HG02840 (cell line): Measurements from ENCODE around the gene GFY.

ENCODE experiments used
- ATAC-seq: cut with Tn5 transposase; IDR thresholded peaks from one replicate; pipeline ENCODE4 v1.9.1; 2021; ENCODE audit warnings: mild to moderate bottlenecking, moderate library complexity, moderate number of reproducible peaks; ENCODE audit not compliant: unreplicated experiment, low FRiP score

GFY gene

DNA sequence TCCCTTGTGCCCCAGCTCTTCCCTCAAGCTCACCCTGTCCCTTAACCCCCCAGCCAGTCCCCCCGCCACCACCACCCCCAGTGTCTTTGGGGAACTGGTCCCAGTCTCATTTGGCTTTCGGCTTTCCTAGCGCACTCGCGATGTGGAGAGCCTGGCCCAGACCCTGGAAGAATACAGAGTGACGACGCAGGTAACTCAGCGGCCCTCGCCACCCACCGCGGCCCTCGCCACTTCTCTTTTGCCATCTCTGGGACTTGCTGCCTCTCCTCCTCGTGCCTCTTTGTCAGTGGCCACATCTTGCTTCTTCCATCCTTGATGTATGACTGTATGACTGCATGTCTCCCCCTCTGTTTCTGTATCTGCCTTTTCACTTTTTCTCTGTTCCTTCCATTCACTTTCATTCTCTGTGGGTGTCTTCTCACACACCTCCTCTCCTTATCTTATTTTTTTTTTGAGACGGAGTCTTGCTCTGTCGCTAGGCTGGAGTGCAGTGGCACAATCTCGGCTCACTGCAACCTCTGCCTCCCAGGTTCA, 17.6 kb upstream of the GFY start:
- ATAC-seq = no peak

DNA sequence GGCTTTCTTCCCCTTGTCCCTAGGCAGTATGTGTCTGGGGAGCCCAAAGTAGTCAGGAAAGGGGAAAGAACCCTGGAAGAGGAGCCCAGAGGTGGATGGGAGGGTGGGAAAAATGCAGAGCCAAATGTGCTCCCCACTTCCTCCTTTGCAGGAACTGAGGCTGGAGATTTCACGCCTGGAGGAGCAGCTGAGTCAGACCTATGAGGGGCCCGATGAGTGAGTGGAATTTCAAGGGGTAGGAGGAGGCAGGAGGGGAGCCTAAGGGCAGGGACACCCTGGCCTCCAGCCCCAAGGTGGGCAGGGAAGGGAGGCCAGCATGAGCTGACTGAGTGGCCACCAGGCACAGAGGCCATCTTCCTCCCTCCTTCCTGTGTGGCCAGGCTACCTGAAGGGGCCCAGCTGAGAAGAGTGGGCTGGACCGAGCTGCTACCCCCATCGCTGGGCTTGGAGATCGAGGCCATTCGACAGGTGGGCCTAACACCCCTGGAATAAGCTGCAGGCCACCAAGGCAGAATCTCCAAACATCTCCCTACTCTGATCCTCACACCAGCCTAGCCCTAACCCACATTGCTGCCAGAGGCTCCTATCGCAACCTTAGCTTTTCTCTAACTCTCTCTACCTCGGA, 16.3 kb upstream of the GFY start:
- no peak for ATAC-seq

DNA sequence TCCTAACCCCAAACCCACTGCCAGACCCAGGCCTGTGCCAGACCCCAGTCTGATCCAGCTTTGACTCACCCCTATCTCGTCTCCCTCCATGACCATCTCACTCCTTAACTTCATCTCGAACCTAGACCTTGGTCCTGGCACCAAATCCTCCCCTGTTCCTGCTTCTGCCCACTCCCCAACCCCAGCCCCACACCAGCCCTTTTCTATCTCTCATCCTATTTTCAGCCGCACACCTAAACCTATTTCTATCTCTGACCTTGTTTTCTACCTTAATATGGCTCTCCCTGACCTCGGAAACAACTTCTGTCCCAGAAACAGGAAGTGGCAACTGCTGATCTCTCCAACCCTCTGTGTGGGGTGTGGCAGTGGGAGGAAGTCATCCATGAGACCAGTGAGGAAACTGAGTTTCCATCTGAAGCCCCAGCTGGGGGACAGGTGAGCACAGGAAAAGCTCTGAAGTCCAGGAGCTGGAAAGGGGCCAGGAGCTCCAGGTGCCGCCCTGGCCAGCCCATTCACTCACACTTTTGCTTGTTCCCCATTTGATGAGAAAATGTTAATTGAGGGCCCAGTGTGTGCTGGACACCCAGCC, 15.7 kb upstream of the GFY start:
- ATAC-seq = no peak

DNA sequence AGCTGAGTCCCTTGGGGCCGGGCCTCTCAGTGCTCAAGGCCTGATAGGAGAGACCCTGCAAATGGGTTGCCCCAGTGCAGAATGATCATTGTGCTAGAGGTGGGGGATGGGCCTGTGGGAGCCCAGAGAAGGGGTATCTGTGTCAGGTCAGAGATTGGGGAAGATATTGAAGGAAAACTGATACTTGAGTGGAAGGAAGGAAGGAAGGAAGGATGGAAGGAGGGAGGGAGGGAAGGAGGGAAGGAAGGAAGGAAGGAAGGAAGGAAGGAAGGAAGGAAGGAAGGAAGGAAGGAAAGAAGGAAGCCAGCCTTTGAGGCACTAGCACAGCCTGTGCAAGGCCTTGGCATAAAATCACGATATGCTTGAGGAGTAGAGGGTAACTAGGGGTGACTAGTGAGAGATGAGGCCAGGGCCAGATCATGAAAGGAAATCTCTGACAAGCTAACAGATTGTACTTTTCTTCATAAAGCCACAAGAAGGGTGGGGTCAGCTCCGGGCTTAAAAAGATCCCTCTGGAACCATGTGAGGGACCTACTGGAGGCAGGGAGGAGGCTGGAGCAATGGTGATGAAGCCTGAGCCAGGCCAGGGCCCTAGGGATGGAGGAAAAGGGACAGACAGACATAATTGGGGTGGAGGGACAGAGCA, 13.4 kb upstream of the GFY start:
- no peak for ATAC-seq

DNA sequence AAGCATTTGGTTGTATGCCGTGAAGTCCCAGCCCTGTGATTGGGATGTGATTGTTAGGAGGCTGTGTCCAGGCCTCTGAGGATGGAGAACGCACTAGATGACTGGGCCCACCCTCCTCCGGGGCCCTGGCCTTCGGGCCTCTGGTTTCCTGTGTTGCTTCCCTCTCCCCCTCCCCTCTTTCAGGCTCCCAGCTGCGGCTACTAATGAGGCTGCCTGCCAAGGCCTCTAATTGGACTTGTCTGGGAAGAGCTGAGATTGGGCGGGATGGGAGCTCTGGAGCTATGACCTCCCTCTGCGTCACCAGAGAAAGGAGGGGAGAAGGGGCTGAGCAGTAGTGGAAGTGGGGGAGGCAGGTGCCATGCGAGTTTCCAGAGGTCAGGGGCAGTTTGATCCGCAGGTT, 11.8 kb upstream of the GFY start:
- no peak for ATAC-seq

DNA sequence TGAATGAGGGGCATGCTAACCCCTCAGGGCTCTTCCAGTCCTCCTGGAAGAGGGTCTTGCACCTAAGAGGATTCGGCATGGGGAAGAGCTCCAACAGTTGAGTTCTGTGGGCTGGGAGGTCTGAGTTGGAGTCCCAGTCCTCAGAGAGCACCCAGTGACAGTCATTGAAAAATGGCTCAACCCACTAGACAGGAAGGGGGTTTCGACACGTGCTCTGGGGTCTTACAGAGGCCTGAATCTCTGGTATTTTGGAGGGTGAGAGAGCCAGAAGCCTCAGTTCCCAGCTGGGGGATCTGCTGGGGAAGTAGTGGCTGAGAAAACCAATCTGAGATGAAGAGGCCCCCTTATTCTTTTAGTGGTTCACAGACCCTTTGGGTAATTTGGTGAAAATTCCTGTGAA, 10.9 kb upstream of the GFY start:
- ATAC-seq = no peak

DNA sequence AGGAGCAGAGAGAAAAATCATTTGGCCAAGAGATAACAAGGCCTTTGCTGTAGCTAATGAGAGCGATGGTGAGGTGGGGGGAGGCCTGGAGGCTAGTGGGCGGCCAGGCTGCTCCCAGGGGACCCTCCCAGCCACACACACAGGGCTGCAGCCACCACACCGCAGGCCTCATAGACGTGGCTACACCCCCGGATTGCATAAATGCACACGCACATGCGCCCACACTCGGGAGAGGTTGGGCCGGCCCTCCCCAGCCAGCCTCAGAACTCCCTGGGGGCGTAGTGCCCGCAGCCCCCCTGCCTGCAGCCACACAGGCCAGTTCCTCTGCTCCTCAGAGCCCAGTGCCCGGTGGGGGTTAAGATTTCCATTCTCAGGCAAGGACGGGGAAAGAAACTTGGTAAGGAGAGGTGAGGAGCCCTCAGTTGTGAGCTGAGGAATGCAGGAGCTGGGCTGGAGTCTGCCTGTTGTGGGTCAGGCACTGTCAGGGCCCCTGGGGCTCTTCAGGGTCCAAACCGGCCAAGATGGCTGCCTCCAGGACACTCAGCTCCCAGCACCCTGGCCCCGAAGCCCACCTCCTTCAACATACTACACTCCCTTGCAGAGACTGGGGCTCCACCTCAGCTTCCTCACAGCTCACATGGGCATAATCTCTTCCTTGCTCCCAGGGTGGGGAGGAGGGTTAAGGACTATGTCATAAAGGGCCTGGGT, 9.9 kb upstream of the GFY start:
- no peak for ATAC-seq

DNA sequence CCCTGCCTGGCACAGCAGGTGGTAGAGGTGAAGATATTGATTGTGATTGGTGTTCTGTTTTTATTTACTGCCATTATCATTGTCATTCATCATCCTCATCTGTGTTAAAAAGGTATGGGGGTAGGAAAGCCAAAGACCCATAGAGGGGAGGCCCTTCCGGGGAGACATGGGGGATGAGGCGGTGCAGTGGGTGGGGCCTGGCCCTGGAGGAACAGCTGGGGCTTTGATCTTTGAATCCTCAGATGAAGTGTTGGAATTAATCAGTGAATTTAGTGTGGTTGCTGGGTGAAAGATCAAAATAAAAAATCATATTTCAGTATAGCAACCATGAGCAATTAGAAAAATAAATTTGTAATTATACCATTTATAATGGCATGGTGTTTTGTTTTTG, 9.4 kb upstream of the GFY start:
- no peak for ATAC-seq

DNA sequence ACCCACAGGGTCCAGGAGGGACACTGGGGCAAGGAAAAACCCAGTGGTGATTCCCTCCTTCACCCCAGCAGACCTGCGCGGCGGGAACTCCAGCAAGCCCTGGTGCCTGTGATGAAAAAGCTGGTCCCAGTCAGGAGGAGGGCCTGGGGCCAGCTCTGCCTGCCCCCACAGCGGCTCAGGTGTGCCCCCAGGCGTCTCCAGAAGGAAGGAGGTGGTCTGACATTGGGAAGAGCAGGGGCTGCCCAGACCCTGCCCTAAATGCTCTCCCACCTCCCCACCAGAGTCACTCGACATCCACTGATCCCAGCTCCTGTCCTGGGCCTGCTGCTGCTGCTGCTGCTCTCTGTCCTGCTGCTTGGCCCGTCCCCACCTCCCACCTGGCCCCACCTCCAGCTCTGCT, 8.1 kb upstream of the GFY start:
- no peak for ATAC-seq

DNA sequence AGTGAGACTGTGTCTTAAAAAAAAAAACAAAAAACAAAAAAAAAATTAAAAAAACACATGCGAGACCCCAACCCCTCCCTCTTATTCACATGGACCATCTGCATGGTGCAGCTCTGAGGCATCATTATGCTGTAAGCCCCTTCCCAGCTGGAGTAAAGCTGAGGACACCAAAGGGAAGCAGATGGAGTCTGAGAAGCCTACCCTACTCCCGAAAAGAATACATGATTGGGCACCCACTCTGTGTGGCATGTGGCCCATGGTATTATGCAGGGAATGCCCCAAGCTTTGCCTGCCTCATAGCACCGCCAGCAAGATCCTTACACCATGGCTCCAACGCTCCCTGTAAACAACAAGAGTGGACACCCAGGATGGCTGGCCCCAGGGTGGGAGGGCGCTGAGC, 6.7 kb upstream of the GFY start:
- ATAC-seq = no peak

DNA sequence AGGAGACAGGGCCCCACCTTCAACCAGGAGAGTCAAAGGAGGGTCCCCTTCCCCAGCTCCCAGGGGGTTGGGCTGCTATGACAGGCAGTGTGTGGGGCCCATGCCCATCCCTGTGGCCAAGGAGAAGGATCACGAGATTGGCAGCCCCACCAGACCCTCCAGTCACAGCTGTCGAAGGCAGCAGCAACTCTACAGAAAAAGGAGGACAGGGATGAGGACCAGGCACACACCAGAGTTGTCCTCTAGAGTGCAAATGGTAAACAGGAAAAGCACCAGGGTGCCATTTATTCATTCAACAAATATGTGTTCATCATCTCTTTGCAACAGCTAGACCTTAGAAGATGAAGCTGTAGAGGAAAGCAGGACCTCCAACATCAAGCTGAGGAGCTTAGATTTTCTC, 6.0 kb upstream of the GFY start:
- no peak for ATAC-seq

DNA sequence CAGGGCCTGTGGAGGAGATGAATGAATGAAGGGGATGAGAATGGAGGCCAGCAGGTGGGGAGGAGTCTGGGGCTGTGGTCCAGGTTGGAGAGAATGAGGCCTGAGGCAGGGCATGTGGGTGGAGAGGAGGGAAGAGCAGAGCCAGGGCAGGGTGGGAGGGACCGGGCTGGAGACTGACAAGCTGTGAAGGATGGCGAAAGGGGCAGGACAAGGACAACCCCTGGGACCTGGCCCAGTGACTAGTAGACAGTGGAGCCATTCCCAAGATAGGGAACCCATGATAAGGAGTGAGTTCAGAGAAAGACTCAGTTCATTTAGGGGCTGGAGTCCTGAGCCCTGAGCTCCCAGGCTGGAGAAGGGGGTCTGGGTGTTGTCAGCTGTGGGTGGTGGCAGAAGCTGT, 5.0 kb upstream of the GFY start:
- no peak for ATAC-seq

DNA sequence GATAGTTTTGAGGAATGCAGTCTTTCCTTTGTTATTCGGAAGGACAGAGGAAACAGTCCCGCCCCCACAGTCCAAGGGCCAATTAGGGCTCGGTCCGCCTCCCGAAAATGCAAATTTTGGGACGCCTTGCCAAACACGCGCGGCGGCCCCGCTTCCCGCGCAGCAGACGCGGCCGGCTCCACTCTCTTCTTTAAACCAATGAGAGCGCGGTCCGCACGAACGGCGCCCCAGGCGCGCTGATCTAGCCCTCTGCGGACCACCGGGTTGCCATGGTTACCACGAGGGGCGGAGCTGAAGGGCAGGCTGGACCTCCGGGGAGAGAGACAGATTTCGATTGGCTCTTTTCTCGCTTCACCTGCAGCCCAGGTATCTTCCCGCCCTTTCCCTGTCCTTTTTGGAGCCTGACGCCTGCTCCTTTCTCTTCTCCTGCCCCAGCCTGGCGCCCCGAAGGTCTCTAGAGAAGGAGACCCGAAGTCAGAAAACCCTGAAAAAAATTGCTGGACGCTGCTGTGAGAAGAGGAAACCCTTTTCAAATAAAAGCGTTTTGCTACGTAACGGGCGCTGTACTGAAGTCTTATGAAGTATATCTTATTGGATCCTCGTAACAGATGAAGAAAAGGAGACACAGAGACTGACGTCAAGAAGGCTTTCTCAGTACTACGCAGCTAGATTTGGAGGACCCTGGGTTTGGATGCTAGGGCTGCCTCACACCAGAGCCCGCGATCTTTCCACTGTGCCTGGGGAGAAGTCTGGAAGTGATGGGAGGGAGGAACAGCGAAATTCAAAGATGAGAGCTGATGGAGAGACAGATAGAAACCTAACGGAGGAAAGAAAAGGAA, 3.9 kb upstream of the GFY start:
- no peak for ATAC-seq

DNA sequence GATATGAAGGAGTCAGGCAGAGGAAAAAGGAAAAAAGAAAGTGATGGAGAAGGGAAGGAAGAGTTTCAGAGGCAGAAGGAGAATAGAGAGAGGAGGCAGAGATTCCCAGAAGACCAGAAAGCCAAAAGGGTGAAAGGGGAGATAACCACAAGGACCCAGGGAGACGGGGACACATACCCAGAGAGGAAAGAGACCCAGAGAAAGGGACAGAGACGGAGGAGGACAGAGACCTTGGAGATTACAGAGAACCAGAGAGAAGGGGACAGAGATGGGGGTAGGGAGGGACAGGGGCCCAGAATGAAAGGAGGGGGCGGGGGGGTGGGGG, 3.3 kb upstream of the GFY start:
- no peak for ATAC-seq

DNA sequence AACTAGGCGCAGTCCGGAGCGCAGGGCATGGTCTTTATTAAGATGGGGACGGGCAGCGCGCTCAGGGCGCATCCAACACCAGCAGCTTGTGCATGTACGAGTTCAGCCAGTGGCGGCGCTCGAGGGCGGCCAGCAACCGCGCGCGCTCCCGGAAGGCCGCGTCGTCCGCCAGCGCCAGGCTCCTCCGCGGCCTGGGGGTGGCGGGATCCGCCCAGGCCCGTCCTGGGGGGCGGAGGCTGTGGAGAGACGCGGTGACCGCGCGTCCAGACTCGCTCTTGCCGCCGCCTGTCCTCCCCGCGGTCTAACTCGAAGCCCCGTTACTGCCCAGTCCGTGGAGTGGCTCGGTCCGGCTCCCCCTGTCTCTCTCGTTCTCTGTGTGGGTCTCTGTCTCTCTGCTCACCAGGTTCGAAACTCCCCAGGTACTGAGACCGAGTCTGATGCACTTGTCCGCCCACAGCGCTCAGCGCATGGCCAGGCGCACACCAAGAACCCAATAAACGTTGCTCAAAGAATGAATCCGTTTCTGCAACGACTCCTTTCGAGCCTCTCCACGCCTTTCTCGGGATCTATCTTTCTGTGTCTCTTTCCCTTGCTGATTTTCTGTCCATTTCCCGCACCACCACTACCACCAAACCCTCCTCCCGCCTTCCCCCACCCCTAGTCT, 2.6 kb upstream of the GFY start:
- ATAC-seq = no peak

DNA sequence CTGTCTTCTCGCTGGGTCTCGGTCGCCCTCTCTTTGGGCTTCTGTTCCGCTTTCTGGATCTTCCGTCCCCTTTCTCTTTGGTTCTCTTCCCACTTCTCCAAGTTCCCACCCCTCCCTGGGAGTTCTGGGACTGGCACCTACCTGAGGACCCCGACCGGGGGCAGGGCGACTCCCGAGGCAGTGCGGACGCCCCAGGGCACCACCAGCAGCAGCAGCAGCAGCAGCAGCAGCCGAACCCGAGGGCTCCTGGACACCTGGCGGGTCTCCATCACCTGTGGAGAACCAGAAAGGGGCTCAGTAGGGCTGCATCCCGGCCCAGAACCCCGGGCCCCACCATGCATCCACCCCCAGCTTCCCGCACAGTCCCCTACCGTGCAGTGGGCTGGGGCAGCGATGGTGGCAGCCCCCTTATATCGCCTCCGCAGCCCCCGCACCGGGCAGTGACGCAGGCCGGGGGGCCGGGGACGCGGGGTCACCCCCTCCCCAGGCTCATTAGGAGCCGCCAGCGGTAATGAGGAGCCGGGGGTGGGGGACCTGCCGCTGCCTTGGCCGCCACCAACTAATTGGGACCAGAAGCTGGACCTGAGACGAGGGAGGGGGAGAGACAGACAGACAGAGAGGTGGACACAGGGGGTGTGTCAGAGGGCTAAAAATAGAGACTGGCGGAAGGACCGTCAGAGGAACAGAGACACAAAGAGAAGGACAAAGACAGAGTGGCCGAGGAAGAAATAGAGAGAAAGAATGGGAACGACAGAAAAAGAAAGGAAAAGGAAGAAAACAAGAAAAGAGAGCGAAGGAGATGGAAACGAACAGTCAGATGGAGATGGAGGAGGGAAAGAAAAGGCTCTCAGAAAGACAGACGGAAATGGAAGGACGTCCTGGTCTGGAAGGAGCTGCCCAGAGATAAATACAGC, 1.9 kb upstream of the GFY start, which contains the start of gene PTH2:
Gene PTH2 (minus strand): TSS at position 371 of the 914 bp plus-strand sequence. CDS start 102 bp downstream, at position 269.
- ATAC-seq = no peak

DNA sequence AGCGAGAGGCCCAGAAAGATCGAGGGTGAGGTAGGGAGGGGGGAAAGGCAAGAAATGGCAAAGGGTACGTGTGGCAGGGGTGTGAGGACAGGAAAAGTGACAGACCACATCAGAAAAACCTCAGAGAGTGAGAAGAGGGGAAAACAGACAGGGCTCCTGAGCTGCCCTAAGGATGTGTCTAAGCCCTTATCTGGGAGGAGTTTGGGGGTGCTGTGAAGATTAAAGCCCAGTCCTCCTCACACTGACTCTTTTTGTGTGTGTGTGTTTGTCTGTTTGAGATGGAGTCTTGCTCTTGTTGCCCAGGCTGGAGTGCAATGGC, 1.2 kb upstream of the GFY start:
- no peak for ATAC-seq

DNA sequence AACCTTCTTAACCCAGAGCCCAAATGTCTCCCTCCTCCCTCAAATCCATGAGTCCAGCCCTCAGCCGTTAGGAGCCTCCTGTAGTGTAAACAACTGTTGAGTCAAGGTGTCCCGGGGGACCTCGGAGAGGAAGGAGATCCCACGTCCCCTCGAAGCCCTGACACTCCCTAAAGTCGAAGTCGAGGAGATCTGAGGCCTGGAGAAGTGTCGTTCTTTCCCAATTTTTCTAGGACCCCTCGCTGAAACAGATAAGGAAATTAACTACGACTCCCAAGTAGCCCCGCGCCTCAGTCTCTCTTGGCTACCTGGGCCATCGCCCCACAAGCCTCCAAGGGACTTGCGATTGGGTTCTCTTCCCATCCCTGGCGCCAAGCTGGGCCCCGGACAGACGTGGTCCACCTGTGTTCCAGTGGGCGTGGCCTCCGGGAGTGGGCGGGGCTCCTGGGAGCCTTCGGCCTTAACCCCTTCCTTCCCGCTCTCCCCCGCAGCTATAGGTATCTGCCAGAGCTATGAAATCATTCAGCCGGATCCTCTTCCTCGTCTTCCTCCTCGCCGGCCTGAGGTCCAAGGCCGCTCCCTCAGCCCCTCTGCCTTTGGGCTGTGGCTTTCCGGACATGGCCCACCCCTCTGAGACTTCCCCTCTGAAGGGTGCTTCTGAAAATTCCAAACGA, 869 bp downstream of the GFY start:
- no peak for ATAC-seq

DNA sequence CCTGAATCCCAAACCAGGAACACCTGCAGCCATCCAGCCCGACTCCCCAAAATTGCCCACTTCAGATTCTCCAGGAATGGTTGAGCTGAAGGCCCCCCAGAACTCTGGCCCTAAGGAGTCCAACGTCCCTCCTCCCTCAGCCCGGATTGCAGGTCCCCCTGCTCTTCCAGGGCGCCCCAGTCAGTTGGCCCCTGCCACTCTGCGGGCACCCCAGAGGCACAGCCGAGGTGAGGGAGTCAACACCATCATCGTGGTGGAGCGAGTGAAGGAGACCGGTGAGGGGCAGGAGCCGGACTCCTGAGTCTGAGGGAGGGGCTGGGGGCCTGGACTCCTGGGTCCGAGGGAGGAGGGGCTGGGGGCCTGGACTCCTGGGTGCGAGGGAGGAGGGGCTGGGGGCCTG, 2.2 kb downstream of the GFY start:
- no peak for ATAC-seq
